HG02798 (cell line): Measurements from ENCODE around the gene LSR.

Experiments used
- ATAC-seq: cut with Tn5 transposase; IDR thresholded peaks from one replicate; pipeline ENCODE4 v1.9.1; 2021; ENCODE audit warnings: mild to moderate bottlenecking; ENCODE audit not compliant: unreplicated experiment, poor library complexity

LSR gene

GRCh38 chr19:35297922-35298321, 49.1 kb downstream of the LSR start:
- ATAC-seq = no peak

DNA sequence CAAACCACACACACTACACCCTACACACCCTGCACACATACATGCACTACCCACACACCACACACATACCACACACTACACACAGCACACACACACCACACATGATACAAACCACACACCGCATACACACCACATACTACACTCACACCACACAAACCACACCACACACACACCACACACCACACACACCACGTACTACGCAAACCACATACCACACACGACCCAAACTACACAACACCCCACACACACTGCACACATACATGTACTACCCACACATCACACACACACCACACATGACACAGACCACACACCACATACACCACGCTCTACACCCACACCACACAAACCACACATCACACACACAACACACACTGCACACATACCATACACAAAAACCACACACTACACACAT, 49.8 kb downstream of the LSR start:
- ATAC-seq = no peak

- no peak for ATAC-seq
Measured at GRCh38 chr19:35299523-35300338, 50.9 kb downstream of the LSR start.

- no peak for ATAC-seq
Measured at GRCh38 chr19:35300339-35300649, 51.5 kb downstream of the LSR start.

DNA sequence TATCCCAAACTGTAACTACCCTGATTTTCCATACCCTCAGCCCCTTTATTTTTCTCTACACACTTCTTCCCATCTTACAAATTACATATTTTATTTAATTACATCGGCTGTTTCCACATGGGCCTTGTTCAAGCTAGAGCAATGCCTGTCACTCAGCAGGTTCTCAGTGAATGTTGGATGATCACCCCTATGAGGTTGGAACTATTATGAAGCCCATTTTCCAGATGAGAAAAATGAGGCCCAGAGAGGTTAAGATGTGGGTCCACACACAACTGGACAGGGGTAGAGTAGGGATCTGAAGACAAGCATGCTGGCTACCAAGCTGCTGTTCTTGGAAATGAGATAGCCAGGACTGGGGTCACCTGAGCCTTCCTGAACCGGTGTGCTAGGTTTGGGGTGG, 53.2 kb downstream of the LSR start:
- no peak for ATAC-seq

DNA sequence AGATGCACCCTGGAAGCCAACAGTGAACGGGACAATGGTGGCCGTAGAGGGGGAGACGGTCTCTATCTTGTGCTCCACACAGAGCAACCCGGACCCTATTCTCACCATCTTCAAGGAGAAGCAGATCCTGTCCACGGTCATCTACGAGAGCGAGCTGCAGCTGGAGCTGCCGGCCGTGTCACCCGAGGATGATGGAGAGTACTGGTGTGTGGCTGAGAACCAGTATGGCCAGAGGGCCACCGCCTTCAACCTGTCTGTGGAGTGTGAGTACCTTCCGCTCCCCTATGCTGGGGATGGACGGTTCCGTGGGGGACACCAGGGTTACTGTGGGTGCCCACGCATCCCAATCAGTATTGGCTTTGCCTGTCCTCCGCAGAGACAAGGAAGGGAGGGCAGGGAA, 53.6 kb downstream of the LSR start:
- no peak for ATAC-seq

GRCh38 chr19:35303357-35303915, 54.6 kb downstream of the LSR start:
- no peak for ATAC-seq

- ATAC-seq = no peak
Measured at GRCh38 chr19:35304036-35304435, 55.2 kb downstream of the LSR start.

DNA sequence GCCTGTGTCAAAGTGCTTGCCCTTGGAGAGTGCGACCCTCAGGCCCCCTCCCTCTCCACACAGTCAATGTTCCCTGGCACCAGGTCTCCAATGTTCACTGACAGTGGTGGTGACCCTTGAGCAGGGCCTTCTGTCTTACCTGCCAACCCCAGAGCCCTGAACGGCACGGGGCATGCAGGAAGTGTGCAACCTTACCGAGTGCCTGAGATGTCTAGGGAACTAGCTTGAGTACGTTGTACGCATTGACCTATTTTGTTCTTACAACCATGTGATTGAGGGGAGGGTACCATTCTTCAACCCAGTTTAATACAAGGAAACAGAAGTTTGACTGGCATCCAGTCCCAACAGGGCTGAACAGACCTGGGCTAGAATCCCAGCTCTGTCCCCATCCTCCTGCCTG, 56.4 kb downstream of the LSR start:
- no peak for ATAC-seq

DNA sequence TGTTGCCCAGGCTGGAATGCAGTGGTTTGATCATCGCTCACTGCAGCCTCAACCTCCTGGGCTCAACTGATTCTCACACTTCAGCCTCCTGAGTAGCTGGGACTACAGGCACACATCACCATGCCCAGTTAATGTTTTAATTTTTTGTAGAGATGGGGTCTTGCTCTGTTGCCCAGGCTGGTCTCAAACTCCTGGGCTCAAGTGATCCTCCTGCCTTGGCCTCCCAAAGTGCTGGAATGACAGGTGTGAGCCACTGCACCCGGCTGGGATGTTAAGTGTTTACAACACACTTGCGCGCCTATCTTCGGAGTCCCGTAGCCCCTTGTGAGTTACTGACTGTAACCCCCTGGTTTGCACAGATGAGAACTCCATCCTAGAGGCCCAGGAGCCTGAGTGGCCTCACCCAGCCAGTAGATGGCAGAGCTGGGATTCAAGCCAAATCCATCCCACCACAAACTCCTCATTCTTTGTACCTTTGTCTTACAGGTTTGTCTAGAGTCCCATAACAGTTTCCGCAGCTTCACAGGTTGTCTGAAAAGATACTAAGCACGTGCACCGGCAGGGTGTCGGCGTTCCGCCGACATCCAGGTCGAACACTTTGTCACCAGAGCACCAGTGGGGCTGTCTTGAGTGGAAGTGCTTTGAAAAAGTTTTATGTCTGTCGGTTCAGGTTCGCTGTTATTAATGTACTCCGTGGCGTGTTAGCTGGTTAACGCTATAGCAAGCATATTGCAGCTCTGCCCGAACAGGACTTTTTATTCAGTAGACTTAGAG, 57.9 kb downstream of the LSR start:
- no peak for ATAC-seq

- no peak for ATAC-seq
Measured at GRCh38 chr19:35307931-35308330, 59.1 kb downstream of the LSR start.

DNA sequence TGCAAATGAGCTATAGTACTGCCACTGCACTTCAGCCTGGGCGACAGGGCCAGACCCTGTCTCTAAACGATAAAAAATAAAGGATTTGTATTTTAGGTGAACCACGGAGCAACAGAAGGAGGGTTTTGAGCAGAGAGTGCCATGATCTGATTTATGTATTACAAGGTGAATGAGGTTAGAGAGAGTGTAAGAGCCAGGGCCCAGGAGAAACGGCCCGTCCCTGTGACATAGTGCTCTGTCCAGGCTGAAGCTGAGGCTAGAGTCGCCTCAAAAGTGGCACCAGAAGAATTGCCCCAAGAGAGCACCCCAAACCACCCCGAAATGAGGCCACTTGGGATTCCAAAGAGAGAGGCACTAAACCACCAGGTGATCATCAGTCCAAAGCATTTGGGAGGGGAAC, 60.1 kb downstream of the LSR start:
- no peak for ATAC-seq

DNA sequence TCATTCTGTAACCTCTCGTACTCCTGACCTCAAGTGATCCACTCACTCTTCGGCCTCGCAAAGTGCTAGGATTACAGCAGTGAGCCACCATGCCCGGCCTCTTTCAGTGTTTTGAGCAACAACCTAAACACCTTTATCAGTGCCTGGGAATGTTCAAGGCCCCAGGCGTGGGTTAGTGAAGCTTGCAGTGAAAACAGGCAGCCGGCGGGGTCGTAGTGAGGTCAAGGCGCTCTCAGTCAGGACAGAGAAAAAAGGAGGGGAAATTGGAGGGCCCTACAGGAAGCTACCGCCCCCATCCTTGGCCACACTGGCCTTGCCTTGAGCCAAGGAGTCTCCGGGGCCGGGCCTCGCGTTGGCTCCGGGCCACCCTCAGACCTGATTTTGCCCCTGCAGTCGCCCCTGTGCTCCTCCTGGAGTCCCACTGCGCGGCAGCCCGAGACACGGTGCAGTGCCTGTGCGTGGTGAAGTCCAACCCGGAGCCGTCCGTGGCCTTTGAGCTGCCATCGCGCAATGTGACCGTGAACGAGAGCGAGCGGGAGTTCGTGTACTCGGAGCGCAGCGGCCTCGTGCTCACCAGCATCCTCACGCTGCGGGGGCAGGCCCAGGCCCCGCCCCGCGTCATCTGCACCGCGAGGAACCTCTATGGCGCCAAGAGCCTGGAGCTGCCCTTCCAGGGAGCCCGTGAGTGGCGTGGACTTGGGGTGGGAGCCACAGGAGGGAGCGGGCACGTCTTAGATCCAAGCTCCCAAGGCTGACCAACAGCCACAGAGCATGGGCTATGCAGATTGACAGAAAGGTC, 60.9 kb downstream of the LSR start:
- ATAC-seq = no peak

DNA sequence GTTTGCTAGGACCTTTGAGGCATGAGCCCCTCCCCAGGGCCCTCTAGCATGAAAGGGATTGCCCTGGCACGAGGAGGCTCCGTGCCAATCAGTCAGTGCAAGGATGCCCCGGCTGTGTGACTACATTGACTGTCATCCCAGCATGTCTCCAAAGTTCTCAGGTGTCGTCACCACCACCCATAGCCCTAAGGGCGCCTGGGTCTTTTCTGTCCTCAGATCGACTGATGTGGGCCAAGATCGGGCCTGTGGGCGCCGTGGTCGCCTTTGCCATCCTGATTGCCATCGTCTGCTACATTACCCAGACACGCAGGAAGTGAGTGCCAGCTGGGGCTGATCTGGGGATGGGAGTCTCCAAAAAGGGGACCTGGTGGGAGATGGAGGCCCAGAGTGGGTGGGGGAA, 61.5 kb downstream of the LSR start:
- no peak for ATAC-seq

GRCh38 chr19:35310811-35311465, 62.1 kb downstream of the LSR start:
- ATAC-seq = no peak

- ATAC-seq = no peak
Measured at GRCh38 chr19:35311901-35312665, 63.3 kb downstream of the LSR start.

- no peak for ATAC-seq
Measured at GRCh38 chr19:35313587-35313986, 64.8 kb downstream of the LSR start.

- no peak for ATAC-seq
Measured at GRCh38 chr19:35314031-35314430, 65.2 kb downstream of the LSR start.

GRCh38 chr19:35314858-35315470, 66.2 kb downstream of the LSR start:
- ATAC-seq = no peak
